Tibial nerve (tissue), 4 donors: ENCODE measurements around the gene TMEM181. TPM values are rescaled to one million over a fixed set of nuclear protein-coding genes. Genes with fewer than 3 reads are reported as not detected.

ENCODE experiments used
- DNase-seq, 2 donors: peaks; one replicate each; pipeline ENCODE4 v3.0.0-alpha.2; 2019; ENCODE audit warnings: low spot score in 2 of 2
- H3K27ac ChIP-seq, 4 donors: fragments of 200-600 bp; sonication (generic) in 3 of 4; one replicate each; pipeline ENCODE4 v1.5.1; 2017 to 2019; ENCODE audit warnings: mild to moderate bottlenecking in 1 of 4
- H3K27me3 ChIP-seq, 2 donors: fragments of 200-600 bp; sonication (generic) in 1 of 2; one replicate each; pipeline versions ENCODE4 v1.5.1 to v1.6.0; 2017 to 2019
- H3K36me3 ChIP-seq, 3 donors: fragments of 200-600 bp; sonication (generic); one replicate each; pipeline ENCODE4 v1.5.1; 2018 to 2019
- H3K4me1 ChIP-seq, 4 donors: fragments of 200-600 bp; sonication (generic) in 3 of 4; one replicate each; pipeline ENCODE4 v1.5.1; 2017 to 2019
- H3K4me3 ChIP-seq, 4 donors: fragments of 200-600 bp; sonication (generic) in 3 of 4; one replicate each; pipeline ENCODE4 v1.5.1; 2017 to 2019; ENCODE audit warnings: mild to moderate bottlenecking in 1 of 4, moderate library complexity in 1 of 4
- H3K9me3 ChIP-seq, 4 donors: fragments of 200-600 bp; sonication (generic) in 3 of 4; one replicate each; pipeline ENCODE4 v1.5.1; 2017 to 2019
- EP300 ChIP-seq, 2 donors: sonication (generic); formaldehyde crosslinking; IDR thresholded peaks; one replicate each; pipeline ENCODE4 v1.6.1; 2017; ENCODE audit warnings: antibody characterized with exemption in 2 of 2, mild to moderate bottlenecking in 1 of 2
- POLR2A ChIP-seq, 2 donors: fragments of 450-650 bp; IDR thresholded peaks; one replicate each; pipeline ENCODE4 v1.6.1; 2017; ENCODE audit warnings: antibody characterized with exemption in 2 of 2, mild to moderate bottlenecking in 2 of 2, moderate library complexity in 2 of 2
- WGBS, 2 donors: methylation state at CpG; one replicate each; pipeline ENCODE4 v1.1.5; 2018; 5-methylcytosine and 5-hydroxymethylcytosine counted together
- total RNA-seq, 4 donors: library from RNA; depleted of rRNA; stranded (reverse); fragments of >200 nt; gene quantifications; one replicate each; pipeline ENCODE4 v1.1.0, GENCODE V29; 2016
- TF ChIP-seq, protein P1 (sequence below), 5 experiments: fragments of 200-600 bp in 3 of 5; fragments of 450-650 bp in 2 of 5; sonication (generic) in 3 of 5; IDR thresholded peaks; one replicate each; pipeline ENCODE4 v1.5.1; 2016 to 2019; ENCODE audit warnings: antibody characterized with exemption in 5 of 5, mild to moderate bottlenecking in 3 of 5, moderate library complexity in 2 of 5

Gene TMEM181
- total RNA-seq, 4 donors from 2014 or later = 14.1 to 19.0 (median 17.8) TPM

- Histone ChIP-seq H3K27ac (no peak overlapping the region), H3K4me1 (peaks cover 0 to 25% (median 12%) of the 10 kb centered on the region in 4 donors), H3K27me3 (no peaks in the 10 kb centered on the region), H3K36me3 (no peaks in the 10 kb centered on the region), H3K4me3 (no peak overlapping the region), H3K9me3 (no peaks in the 10 kb centered on the region)
- WGBS, 2 donors = 84 to 88% methylated on average over 9 of the region's 9 CpGs
- TF ChIP-seq, protein P1, sequence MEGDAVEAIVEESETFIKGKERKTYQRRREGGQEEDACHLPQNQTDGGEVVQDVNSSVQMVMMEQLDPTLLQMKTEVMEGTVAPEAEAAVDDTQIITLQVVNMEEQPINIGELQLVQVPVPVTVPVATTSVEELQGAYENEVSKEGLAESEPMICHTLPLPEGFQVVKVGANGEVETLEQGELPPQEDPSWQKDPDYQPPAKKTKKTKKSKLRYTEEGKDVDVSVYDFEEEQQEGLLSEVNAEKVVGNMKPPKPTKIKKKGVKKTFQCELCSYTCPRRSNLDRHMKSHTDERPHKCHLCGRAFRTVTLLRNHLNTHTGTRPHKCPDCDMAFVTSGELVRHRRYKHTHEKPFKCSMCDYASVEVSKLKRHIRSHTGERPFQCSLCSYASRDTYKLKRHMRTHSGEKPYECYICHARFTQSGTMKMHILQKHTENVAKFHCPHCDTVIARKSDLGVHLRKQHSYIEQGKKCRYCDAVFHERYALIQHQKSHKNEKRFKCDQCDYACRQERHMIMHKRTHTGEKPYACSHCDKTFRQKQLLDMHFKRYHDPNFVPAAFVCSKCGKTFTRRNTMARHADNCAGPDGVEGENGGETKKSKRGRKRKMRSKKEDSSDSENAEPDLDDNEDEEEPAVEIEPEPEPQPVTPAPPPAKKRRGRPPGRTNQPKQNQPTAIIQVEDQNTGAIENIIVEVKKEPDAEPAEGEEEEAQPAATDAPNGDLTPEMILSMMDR (IDR thresholded peaks at IDR 0.05) = no peak
- TF ChIP-seq EP300 (IDR thresholded peaks at IDR 0.05) (no peak), POLR2A (IDR thresholded peaks at IDR 0.05) (no peak)
- no peak for DNase-seq
These were observed 5.2 kb downstream of the TMEM181 start for GRCh38 chr6:158565122-158565429.

GRCh38 chr6:158565482-158566040 is 5.7 kb downstream of the TMEM181 start:
- H3K4me3 ChIP-seq = no peak overlapping the region
- DNase-seq = no peak
- peaks cover 0 to 25% (median 12%) of the 10 kb centered on the region in 4 donors for H3K4me1 ChIP-seq
- no peaks in the 10 kb centered on the region for H3K27me3 ChIP-seq
- TF ChIP-seq EP300 (IDR thresholded peaks at IDR 0.05) = no peak
- no peak for TF ChIP-seq POLR2A (IDR thresholded peaks at IDR 0.05)
- TF ChIP-seq, protein P1 (IDR thresholded peaks at IDR 0.05) = no peak
- no peaks in the 10 kb centered on the region for H3K9me3 ChIP-seq
- no peak overlapping the region for H3K27ac ChIP-seq
- H3K36me3 ChIP-seq = peaks cover 0 to 2% (median 0%) of the 10 kb centered on the region in 3 donors
- WGBS, 2 donors = 86 to 92% methylated on average over 11 to 14 of the region's 14 CpGs

- TF ChIP-seq POLR2A (IDR thresholded peaks at IDR 0.05) = no peak
- TF ChIP-seq, protein P1 (IDR thresholded peaks at IDR 0.05) = no peak
- DNase-seq = no peak
- Histone ChIP-seq H3K4me1 (peaks cover 0 to 19% (median 6%) of the 10 kb centered on the region in 4 donors), H3K27me3 (no peaks in the 10 kb centered on the region), H3K36me3 (peaks cover 0 to 10% (median 0%) of the 10 kb centered on the region in 3 donors), H3K9me3 (no peaks in the 10 kb centered on the region), H3K4me3 (no peak overlapping the region), H3K27ac (no peak overlapping the region)
- WGBS, 2 donors = 95 to 96% methylated on average over 9 of the region's 9 CpGs
These were observed 6.4 kb downstream of the TMEM181 start for GRCh38 chr6:158566207-158566818.

GRCh38 chr6:158567152-158567551 is 7.3 kb downstream of the TMEM181 start:
- Histone ChIP-seq H3K27me3 (no peaks in the 10 kb centered on the region), H3K27ac (no peak overlapping the region), H3K4me1 (peaks cover 0 to 11% (median 0%) of the 10 kb centered on the region in 4 donors), H3K9me3 (no peaks in the 10 kb centered on the region), H3K4me3 (no peak overlapping the region), H3K36me3 (peaks cover 0 to 18% (median 0%) of the 10 kb centered on the region in 3 donors)
- TF ChIP-seq, protein P1 (IDR thresholded peaks at IDR 0.05) = no peak
- TF ChIP-seq EP300 (IDR thresholded peaks at IDR 0.05) (no peak), POLR2A (IDR thresholded peaks at IDR 0.05) (no peak)
- DNase-seq = no peak
- WGBS, 2 donors = 76 to 86% methylated on average over 10 of the region's 10 CpGs

GRCh38 chr6:158567871-158568401 is 8.0 kb downstream of the TMEM181 start:
- no peaks in the 10 kb centered on the region for H3K9me3 ChIP-seq
- peaks cover 0 to 22% (median 0%) of the 10 kb centered on the region in 3 donors for H3K36me3 ChIP-seq
- DNase-seq = no peak
- no peak overlapping the region for H3K27ac ChIP-seq
- TF ChIP-seq POLR2A (IDR thresholded peaks at IDR 0.05) (no peak), EP300 (IDR thresholded peaks at IDR 0.05) (no peak)
- TF ChIP-seq, protein P1 (IDR thresholded peaks at IDR 0.05) = no peak
- 75 to 77% methylated on average over 12 of the region's 12 CpGs for WGBS, 2 donors
- no peak overlapping the region for H3K4me3 ChIP-seq
- no peaks in the 10 kb centered on the region for H3K27me3 ChIP-seq
- peaks cover 0 to 9% (median 0%) of the 10 kb centered on the region in 4 donors for H3K4me1 ChIP-seq
